Sigmoid colon (tissue), 7 donors: Measurements from ENCODE around the gene ZNF692. TPM values are rescaled to one million over a fixed set of nuclear protein-coding genes. Genes with fewer than 3 reads are reported as not detected.
A peak's percentile ranks its signal among the peaks of the same experiment; 100 is the strongest.
"Not testable (repeated sequence)": the region's sequence is repeated elsewhere in the genome, so short reads cannot be mapped to it uniquely, and the experiment has no call there.

Experiments used
- DNase-seq: peaks from one replicate; pipeline ENCODE4 v3.0.0-alpha.2; 2019
- H3K27ac ChIP-seq, 4 donors: fragments of 200-600 bp; sonication (generic); one replicate each; pipeline ENCODE4 v1.5.1; 2016 to 2019; ENCODE audit warnings: mild to moderate bottlenecking in 1 of 4
- H3K27me3 ChIP-seq, 3 donors: fragments of 200-600 bp; sonication (generic); one replicate each; pipeline ENCODE4 v1.5.1; 2019; ENCODE audit warnings: mild to moderate bottlenecking in 1 of 3
- H3K36me3 ChIP-seq, 4 donors: fragments of 200-600 bp; sonication (generic); one replicate each; pipeline ENCODE4 v1.5.1; 2016 to 2019
- H3K4me1 ChIP-seq, 4 donors: fragments of 200-600 bp; sonication (generic); one replicate each; pipeline ENCODE4 v1.5.1; 2017 to 2019
- H3K4me3 ChIP-seq, 4 donors: fragments of 200-600 bp; sonication (generic); one replicate each; pipeline ENCODE4 v1.5.1; 2017 to 2019; ENCODE audit warnings: mild to moderate bottlenecking in 2 of 4, moderate library complexity in 1 of 4
- H3K9me3 ChIP-seq, 4 donors: fragments of 200-600 bp in 3 of 4; sonication (generic) in 3 of 4; one replicate each; pipeline versions ENCODE4 v1.5.1 to v1.6.1; 2013 to 2019
- CTCF ChIP-seq, 4 experiments: fragments of 450-650 bp in 3 of 4; fragments of 200-600 bp in 1 of 4; IDR thresholded peaks; one replicate each; pipeline ENCODE4 v1.5.1; 2016 to 2019; ENCODE audit warnings: antibody characterized with exemption in 4 of 4, mild to moderate bottlenecking in 3 of 4, moderate library complexity in 2 of 4
- EP300 ChIP-seq, 4 donors: sonication (generic); formaldehyde crosslinking; IDR thresholded peaks; one replicate each; pipeline ENCODE4 v1.6.1; 2017; ENCODE audit warnings: antibody characterized with exemption in 4 of 4
- POLR2A ChIP-seq, 2 donors: fragments of 450-650 bp; IDR thresholded peaks; one replicate each; pipeline ENCODE4 v1.6.1; 2016; ENCODE audit warnings: antibody characterized with exemption in 2 of 2, mild to moderate bottlenecking in 2 of 2, moderate library complexity in 2 of 2
- POLR2AphosphoS5 ChIP-seq, 4 donors: sonication (generic); formaldehyde crosslinking; IDR thresholded peaks; one replicate each; pipeline ENCODE4 v1.6.1; 2017; ENCODE audit warnings: antibody characterized with exemption in 4 of 4
- WGBS, 2 donors: extraction: QIAGEN DNeasy Blood & Tissue Kit; methylation state at CpG; one replicate each; pipeline ENCODE4 v1.1.7; 2013; 5-methylcytosine and 5-hydroxymethylcytosine counted together
- intact Hi-C: fragments of 100-400 bp; cut with DNase I; formaldehyde crosslinking; loops from one replicate; pipeline ENCODE4 v1.15.1; 2023
- polyA plus RNA-seq, 3 donors: library from polyadenylated mRNA; stranded (reverse); fragments of 200-250 nt; gene quantifications; one replicate each; pipeline ENCODE4 v1.2.3, GENCODE V29; 2013
- total RNA-seq, 4 donors: library from RNA; depleted of rRNA; stranded (reverse); fragments of >200 nt; gene quantifications; one replicate each; pipeline ENCODE4 v1.1.0, GENCODE V29; 2016
- donor health status: healthy with polysubstance abuse.
- donor health status: Bipolar disorder and iron deficiency.
- donor health status: healthy.

The ZNF692 gene
- total and polyA plus RNA-seq, 7 donors, result 5.4 to 63.2 (median 27.8) TPM

- Histone ChIP-seq H3K27me3 (no peaks in the 10 kb centered on the region), H3K27ac (peak within 1 kb of the TSS; percentile 99 to 100 (median 100)), H3K36me3 (no peaks in the 10 kb centered on the region), H3K9me3 (no peaks in the 10 kb centered on the region), H3K4me3 (peak within 1 kb of the TSS; percentile 87 to 96 (median 93)), H3K4me1 (peaks cover 0 to 46% (median 44%) of the 10 kb centered on the region in 4 donors)
- WGBS, 2 donors, result 0% methylated on average over 48 of the region's 48 CpGs
- no peak for TF ChIP-seq CTCF (IDR thresholded peaks at IDR 0.05)
- peak; percentile 84 to 94 (median 91) for TF ChIP-seq POLR2AphosphoS5 (IDR thresholded peaks at IDR 0.05)
- TF ChIP-seq POLR2A (IDR thresholded peaks at IDR 0.05), result peak in 1 of 2 donors; percentile 71
- peak; percentile 100 for DNase-seq
- intact Hi-C loops, result loop anchor here (1.0 to 2.0 kb wide), 2 partner anchors 35 to 69 kb away; partner anchors contain the start of gene PGBD2
Measured at GRCh38 chr1:248837781-248838356, 21.0 kb downstream of the ZNF692 start, which contains the start of gene ZNF672. ZNF672 (plus strand) TSS chr1:248838224; CDS start chr1:248847275, 9,051 bp downstream.

- no peaks in the 10 kb centered on the region for H3K9me3 ChIP-seq
- H3K4me1 ChIP-seq, result peaks cover 0 to 39% (median 37%) of the 10 kb centered on the region in 4 donors
- H3K36me3 ChIP-seq, result no peaks in the 10 kb centered on the region
- H3K27me3 ChIP-seq, result no peaks in the 10 kb centered on the region
- intact Hi-C loops, result no loop called here
- no peak for DNase-seq
- TF ChIP-seq EP300 (IDR thresholded peaks at IDR 0.05), result no peak
- TF ChIP-seq POLR2A (IDR thresholded peaks at IDR 0.05), result no peak
- TF ChIP-seq POLR2AphosphoS5 (IDR thresholded peaks at IDR 0.05), result no peak
- TF ChIP-seq CTCF (IDR thresholded peaks at IDR 0.05), result no peak
- peak overlapping the region; percentile 99 to 100 (median 100) for H3K27ac ChIP-seq
- WGBS, 2 donors, result 50 to 51% methylated on average over 11 of the region's 11 CpGs
- peak overlapping the region; percentile 35 to 96 (median 88) for H3K4me3 ChIP-seq
Measured at GRCh38 chr1:248837045-248837780, 21.7 kb downstream of the ZNF692 start.

- H3K4me3 ChIP-seq, result no peak overlapping the region
- intact Hi-C loops, result no loop called here
- H3K27me3 ChIP-seq, result no peaks in the 10 kb centered on the region
- H3K27ac ChIP-seq, result no peak overlapping the region
- no peak for TF ChIP-seq POLR2A (IDR thresholded peaks at IDR 0.05)
- TF ChIP-seq EP300 (IDR thresholded peaks at IDR 0.05), result no peak
- TF ChIP-seq CTCF (IDR thresholded peaks at IDR 0.05), result no peak
- TF ChIP-seq POLR2AphosphoS5 (IDR thresholded peaks at IDR 0.05), result no peak
- DNase-seq, result no peak
- H3K9me3 ChIP-seq, result no peaks in the 10 kb centered on the region
- peaks cover 0 to 13% (median 10%) of the 10 kb centered on the region in 4 donors for H3K4me1 ChIP-seq
- WGBS, 2 donors, result 65 to 81% methylated on average over 7 of the region's 7 CpGs
- no peaks in the 10 kb centered on the region for H3K36me3 ChIP-seq
Measured at GRCh38 chr1:248834343-248834940, 24.4 kb downstream of the ZNF692 start.

- H3K4me1 ChIP-seq, result peaks cover 0 to 6% (median 4%) of the 10 kb centered on the region in 4 donors
- H3K27me3 ChIP-seq, result no peaks in the 10 kb centered on the region
- H3K9me3 ChIP-seq, result no peaks in the 10 kb centered on the region
- no peak for DNase-seq
- TF ChIP-seq POLR2AphosphoS5 (IDR thresholded peaks at IDR 0.05), result no peak
- no peak for TF ChIP-seq EP300 (IDR thresholded peaks at IDR 0.05)
- no peak for TF ChIP-seq POLR2A (IDR thresholded peaks at IDR 0.05)
- no peak for TF ChIP-seq CTCF (IDR thresholded peaks at IDR 0.05)
- no peak overlapping the region for H3K27ac ChIP-seq
- no peak overlapping the region for H3K4me3 ChIP-seq
- intact Hi-C loops, result no loop called here
- no peaks in the 10 kb centered on the region for H3K36me3 ChIP-seq
- 93 to 95% methylated on average over 1 of the region's 1 CpG for whole genome bisulfite sequencing, 2 donors
Measured at GRCh38 chr1:248831842-248832241, 27.0 kb downstream of the ZNF692 start.

- H3K36me3 ChIP-seq, DNase-seq: not testable (repeated sequence)
Measured at GRCh38 chr1:248830718-248831017, 28.2 kb downstream of the ZNF692 start.

More at GRCh38 chr1:248830718-248831017, 28.2 kb downstream of the ZNF692 start:
- H3K27ac ChIP-seq, H3K27me3 ChIP-seq, intact Hi-C loops, H3K4me3 ChIP-seq, H3K9me3 ChIP-seq, H3K4me1 ChIP-seq: not testable (repeated sequence)
- WGBS, 2 donors, result 36 to 71% methylated on average over 2 to 3 of the region's 3 CpGs
